ENCODE results near the gene DLK1. TPM values are rescaled to one million over a fixed set of nuclear protein-coding genes. Genes with fewer than 3 reads are reported as not detected.

DLK1 gene
- total RNA-seq, 1 donor from 2014 or later = 0.86 TPM

GRCh38 chr14:100727086-100727872 is 587 bp downstream of the DLK1 start:
- Mint-ChIP-seq H3K4me3 (ENCODE audit: unreplicated experiment) (no peak overlapping the region), H3K4me1 (ENCODE audit: unreplicated experiment) (no peaks in the 10 kb centered on the region)
- no peak for DNase-seq (ENCODE audit: extremely low spot score, unreplicated experiment)

GRCh38 chr14:100727873-100728240 is 1.2 kb downstream of the DLK1 start:
- peaks cover 2% of the 10 kb centered on the region for H3K4me1 Mint-ChIP-seq (ENCODE audit: unreplicated experiment)
- no peaks in the 10 kb centered on the region for H3K9me3 Mint-ChIP-seq (ENCODE audit: unreplicated experiment)
- H3K27ac Mint-ChIP-seq (ENCODE audit: unreplicated experiment) = no peak overlapping the region
- no peak for TF ChIP-seq CTCF (IDR thresholded peaks at IDR 0.05)
- no peak for DNase-seq (ENCODE audit: extremely low spot score, unreplicated experiment)
- H3K27me3 Mint-ChIP-seq (ENCODE audit: unreplicated experiment) = peaks cover 67% of the 10 kb centered on the region
- H3K4me3 Mint-ChIP-seq (ENCODE audit: unreplicated experiment) = no peak overlapping the region
- H3K36me3 Mint-ChIP-seq (ENCODE audit: unreplicated experiment) = no peaks in the 10 kb centered on the region

More at GRCh38 chr14:100727086-100727872, 587 bp downstream of the DLK1 start:
- no peaks in the 10 kb centered on the region for H3K9me3 Mint-ChIP-seq (ENCODE audit: unreplicated experiment)
- no peak overlapping the region for H3K27ac Mint-ChIP-seq (ENCODE audit: unreplicated experiment)
- H3K36me3 Mint-ChIP-seq (ENCODE audit: unreplicated experiment) = no peaks in the 10 kb centered on the region
- TF ChIP-seq CTCF (IDR thresholded peaks at IDR 0.05) = no peak
- H3K27me3 Mint-ChIP-seq (ENCODE audit: unreplicated experiment) = peaks cover 69% of the 10 kb centered on the region

- Mint-ChIP-seq H3K27ac (ENCODE audit: unreplicated experiment) (no peak overlapping the region), H3K4me1 (ENCODE audit: unreplicated experiment) (peaks cover 3% of the 10 kb centered on the region), H3K27me3 (ENCODE audit: unreplicated experiment) (peaks cover 58% of the 10 kb centered on the region), H3K36me3 (ENCODE audit: unreplicated experiment) (no peaks in the 10 kb centered on the region), H3K9me3 (ENCODE audit: unreplicated experiment) (no peaks in the 10 kb centered on the region), H3K4me3 (ENCODE audit: unreplicated experiment) (no peak overlapping the region)
- no peak for DNase-seq (ENCODE audit: extremely low spot score, unreplicated experiment)
- no peak for TF ChIP-seq CTCF (IDR thresholded peaks at IDR 0.05)
Observed at GRCh38 chr14:100728962-100729361, 2.3 kb downstream of the DLK1 start.

- Mint-ChIP-seq H3K36me3 (ENCODE audit: unreplicated experiment) (no peaks in the 10 kb centered on the region), H3K27me3 (ENCODE audit: unreplicated experiment) (peaks cover 55% of the 10 kb centered on the region)
- DNase-seq (ENCODE audit: extremely low spot score, unreplicated experiment) = no peak
Observed at GRCh38 chr14:100729982-100730381, 3.3 kb downstream of the DLK1 start.

More at GRCh38 chr14:100729982-100730381, 3.3 kb downstream of the DLK1 start:
- H3K4me1 Mint-ChIP-seq (ENCODE audit: unreplicated experiment) = peaks cover 3% of the 10 kb centered on the region
- no peaks in the 10 kb centered on the region for H3K9me3 Mint-ChIP-seq (ENCODE audit: unreplicated experiment)
- no peak overlapping the region for H3K27ac Mint-ChIP-seq (ENCODE audit: unreplicated experiment)
- TF ChIP-seq CTCF (IDR thresholded peaks at IDR 0.05) = no peak
- no peak overlapping the region for H3K4me3 Mint-ChIP-seq (ENCODE audit: unreplicated experiment)

Data from osteocyte (in vitro differentiated cells).